GM12801 (cell line): ENCODE results near the gene DLL1.

Source experiments
- CTCF ChIP-seq: IDR thresholded peaks from one replicate; pipeline ENCODE4 v1.5.1; 2011; ENCODE audit warnings: control low read depth; ENCODE audit not compliant: insufficient read length; ENCODE audit errors: extremely low read depth

The DLL1 gene

GRCh38 chr6:170274713-170275560 lies 15.9 kb downstream of the DLL1 start:
- TF ChIP-seq CTCF = no peak

GRCh38 chr6:170273681-170274080 lies 17.2 kb downstream of the DLL1 start:
- no peak for TF ChIP-seq CTCF

GRCh38 chr6:170273191-170273590 lies 17.7 kb downstream of the DLL1 start:
- no peak for TF ChIP-seq CTCF

- TF ChIP-seq CTCF = no peak
These were observed 18.4 kb downstream of the DLL1 start for GRCh38 chr6:170272341-170273065.

- TF ChIP-seq CTCF = no peak
These were observed 19.0 kb downstream of the DLL1 start for GRCh38 chr6:170271771-170272314.

- no peak for TF ChIP-seq CTCF
These were observed 19.8 kb downstream of the DLL1 start for GRCh38 chr6:170270984-170271593.
